Gastrocnemius medialis (tissue), 4 donors: ENCODE results near the gene OR52J3.
"Not testable (repeated sequence)": the region's sequence is repeated elsewhere in the genome, so short reads cannot be mapped to it uniquely, and the experiment has no call there.

Experiments
- POLR2A ChIP-seq, 2 donors: fragments of 450-650 bp; IDR thresholded peaks; one replicate each; pipeline ENCODE4 v1.6.1; 2017; ENCODE audit warnings: antibody characterized with exemption in 2 of 2, mild to moderate bottlenecking in 2 of 2, moderate library complexity in 2 of 2
- TF ChIP-seq, protein P1 (sequence below), 5 experiments: fragments of 450-650 bp in 3 of 5; fragments of 200-600 bp in 2 of 5; sonication (generic) in 2 of 5; IDR thresholded peaks in 4 of 5; conservative IDR thresholded peaks in 1 of 5; 1 replicate in 4 of 5; 2 replicates in 1 of 5; pipeline ENCODE4 v1.5.1; 2016 to 2019; ENCODE audit warnings: antibody characterized with exemption in 5 of 5, mild to moderate bottlenecking in 3 of 5, moderate library complexity in 3 of 5

DNA sequence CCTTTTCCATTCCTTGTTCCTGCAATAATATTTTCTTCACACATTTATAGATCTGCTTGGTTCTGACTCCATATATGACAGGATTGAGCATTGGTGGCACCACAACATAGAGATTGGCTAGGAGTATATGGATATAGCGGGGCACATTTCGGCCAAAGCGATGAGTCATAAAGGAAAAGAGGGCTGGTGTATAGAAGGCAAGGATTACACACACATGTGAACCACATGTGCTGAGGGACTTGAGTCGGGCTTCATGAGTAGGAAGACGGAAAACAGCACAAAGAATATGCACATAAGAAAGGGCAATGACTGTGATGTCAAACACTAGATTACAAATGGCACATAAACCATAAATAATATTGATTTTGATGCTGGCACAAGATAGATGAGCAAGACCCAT, 12.4 kb downstream of the OR52J3 start:
- TF ChIP-seq POLR2A (IDR thresholded peaks at IDR 0.05) = not testable (repeated sequence)
- TF ChIP-seq, protein P1, sequence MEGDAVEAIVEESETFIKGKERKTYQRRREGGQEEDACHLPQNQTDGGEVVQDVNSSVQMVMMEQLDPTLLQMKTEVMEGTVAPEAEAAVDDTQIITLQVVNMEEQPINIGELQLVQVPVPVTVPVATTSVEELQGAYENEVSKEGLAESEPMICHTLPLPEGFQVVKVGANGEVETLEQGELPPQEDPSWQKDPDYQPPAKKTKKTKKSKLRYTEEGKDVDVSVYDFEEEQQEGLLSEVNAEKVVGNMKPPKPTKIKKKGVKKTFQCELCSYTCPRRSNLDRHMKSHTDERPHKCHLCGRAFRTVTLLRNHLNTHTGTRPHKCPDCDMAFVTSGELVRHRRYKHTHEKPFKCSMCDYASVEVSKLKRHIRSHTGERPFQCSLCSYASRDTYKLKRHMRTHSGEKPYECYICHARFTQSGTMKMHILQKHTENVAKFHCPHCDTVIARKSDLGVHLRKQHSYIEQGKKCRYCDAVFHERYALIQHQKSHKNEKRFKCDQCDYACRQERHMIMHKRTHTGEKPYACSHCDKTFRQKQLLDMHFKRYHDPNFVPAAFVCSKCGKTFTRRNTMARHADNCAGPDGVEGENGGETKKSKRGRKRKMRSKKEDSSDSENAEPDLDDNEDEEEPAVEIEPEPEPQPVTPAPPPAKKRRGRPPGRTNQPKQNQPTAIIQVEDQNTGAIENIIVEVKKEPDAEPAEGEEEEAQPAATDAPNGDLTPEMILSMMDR (IDR thresholded peaks at IDR 0.05 in 4 of 5, conservative IDR thresholded peaks at IDR 0.05 in 1 of 5) = not testable (repeated sequence)
